Left ventricle myocardium inferior (tissue), 1 donor: ENCODE measurements around the gene NRP1. TPM values are rescaled to one million over a fixed set of nuclear protein-coding genes. Genes with fewer than 3 reads are reported as not detected.
"Not testable (repeated sequence)": the region's sequence is repeated elsewhere in the genome, so short reads cannot be mapped to it uniquely, and the experiment has no call there.

Source experiments
- DNase-seq: peaks from one replicate; pipeline ENCODE4 v3.0.0-alpha.2; 2020
- H3K27ac ChIP-seq: fragments of 200-600 bp; replicated peaks from 2 replicates; pipeline ENCODE4 v1.8.0; 2021
- H3K27me3 ChIP-seq: fragments of 200-600 bp; 2 replicates; pipeline ENCODE4 v1.8.0; 2021; ENCODE audit warnings: low read depth
- H3K36me3 ChIP-seq: fragments of 200-600 bp; 2 replicates; pipeline ENCODE4 v1.8.0; 2021
- H3K4me1 ChIP-seq: fragments of 200-600 bp; 2 replicates; pipeline ENCODE4 v1.8.0; 2021
- H3K4me3 ChIP-seq: fragments of 200-600 bp; 2 replicates; pipeline ENCODE4 v1.8.0; 2021; ENCODE audit warnings: mild to moderate bottlenecking, moderate library complexity
- H3K9me3 ChIP-seq: fragments of 200-600 bp; replicated peaks from 2 replicates; pipeline ENCODE4 v1.8.0; 2021
- intact Hi-C: fragments of 100-400 bp; cut with micrococcal nuclease; formaldehyde crosslinking; loops from one replicate; pipeline ENCODE4 v1.11.0; 2022
- total RNA-seq: library from RNA; stranded (reverse); fragmentation: NEBNext Ultra II Directional; extraction: Animal tissue kit (Norgen Biotek cat#: 25700); gene quantifications from one replicate; pipeline ENCODE4 v1.2.1, GENCODE V29; 2021
- TF ChIP-seq, protein P1 (sequence below): fragments of 200-600 bp; IDR thresholded peaks from 2 replicates; pipeline ENCODE4 v1.8.0; 2021; ENCODE audit warnings: antibody characterized with exemption, mild to moderate bottlenecking, borderline replicate concordance
- donor health status: DM: no; HTN: yes; CAD: no; lungs with severe emphysema.

NRP1 gene
- total RNA-seq, 1 donor from 2014 or later, result 168 TPM

DNA sequence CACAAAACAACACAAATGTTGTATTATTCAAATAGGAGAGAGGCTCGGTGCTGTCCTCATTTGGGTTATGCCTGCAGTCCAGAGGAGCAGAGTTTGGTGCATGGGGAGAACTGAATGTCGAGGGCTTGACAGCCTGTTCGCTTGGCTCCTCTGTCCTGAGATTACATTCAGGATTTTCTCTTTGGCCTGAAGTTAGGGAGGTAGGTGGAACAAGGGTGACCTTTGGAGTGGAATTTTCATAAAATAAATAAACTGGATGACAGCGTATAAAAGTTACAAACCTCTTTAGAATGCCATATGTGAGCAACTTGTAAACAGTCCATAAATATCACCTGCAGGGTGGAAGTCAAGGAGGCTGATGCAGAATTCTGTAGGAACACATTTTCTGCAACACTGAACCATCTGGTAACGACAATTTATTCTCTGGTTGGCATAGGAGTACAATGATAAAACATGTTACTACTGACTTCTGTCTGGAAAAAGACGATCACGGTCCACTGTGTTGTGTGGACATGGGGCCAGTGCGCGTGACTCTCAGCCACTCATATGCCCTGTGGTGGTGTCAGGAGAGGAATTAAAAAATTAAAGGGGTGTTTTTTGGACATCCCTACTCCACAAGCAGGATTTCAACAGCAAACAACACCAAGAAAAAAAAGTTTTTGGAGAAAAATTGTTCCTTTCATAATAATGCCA lies 33.2 kb downstream of the NRP1 start:
- H3K4me1 ChIP-seq, result peaks cover 100% of the 10 kb centered on the region
- TF ChIP-seq, protein P1, sequence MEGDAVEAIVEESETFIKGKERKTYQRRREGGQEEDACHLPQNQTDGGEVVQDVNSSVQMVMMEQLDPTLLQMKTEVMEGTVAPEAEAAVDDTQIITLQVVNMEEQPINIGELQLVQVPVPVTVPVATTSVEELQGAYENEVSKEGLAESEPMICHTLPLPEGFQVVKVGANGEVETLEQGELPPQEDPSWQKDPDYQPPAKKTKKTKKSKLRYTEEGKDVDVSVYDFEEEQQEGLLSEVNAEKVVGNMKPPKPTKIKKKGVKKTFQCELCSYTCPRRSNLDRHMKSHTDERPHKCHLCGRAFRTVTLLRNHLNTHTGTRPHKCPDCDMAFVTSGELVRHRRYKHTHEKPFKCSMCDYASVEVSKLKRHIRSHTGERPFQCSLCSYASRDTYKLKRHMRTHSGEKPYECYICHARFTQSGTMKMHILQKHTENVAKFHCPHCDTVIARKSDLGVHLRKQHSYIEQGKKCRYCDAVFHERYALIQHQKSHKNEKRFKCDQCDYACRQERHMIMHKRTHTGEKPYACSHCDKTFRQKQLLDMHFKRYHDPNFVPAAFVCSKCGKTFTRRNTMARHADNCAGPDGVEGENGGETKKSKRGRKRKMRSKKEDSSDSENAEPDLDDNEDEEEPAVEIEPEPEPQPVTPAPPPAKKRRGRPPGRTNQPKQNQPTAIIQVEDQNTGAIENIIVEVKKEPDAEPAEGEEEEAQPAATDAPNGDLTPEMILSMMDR, result no peak
- intact Hi-C loops, result no loop called here
- no peaks in the 10 kb centered on the region for H3K9me3 ChIP-seq
- H3K36me3 ChIP-seq, result peaks cover 19% of the 10 kb centered on the region
- no peaks in the 10 kb centered on the region for H3K27me3 ChIP-seq
- H3K4me3 ChIP-seq, result no peak overlapping the region
- H3K27ac ChIP-seq, result peak overlapping the region; percentile 83
- DNase-seq, result no peak

DNA sequence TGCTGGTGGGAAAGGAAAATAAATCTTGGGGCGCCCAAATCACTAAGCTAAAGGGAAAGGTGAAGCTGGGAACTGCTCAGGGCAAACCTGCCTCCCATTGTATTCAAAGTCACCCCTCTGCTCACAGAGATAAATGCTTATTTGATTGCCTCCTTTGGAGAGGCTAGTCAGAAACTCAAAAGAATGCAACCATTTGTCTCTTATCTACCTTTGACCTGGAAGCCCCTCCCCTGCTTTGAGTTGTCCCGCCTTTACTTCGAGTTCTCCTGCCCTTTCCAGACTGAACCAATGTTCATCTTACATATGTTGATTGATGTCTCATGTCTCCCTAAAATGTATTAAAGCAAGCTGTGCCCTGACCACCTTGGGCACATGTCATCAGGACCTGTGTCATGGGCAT lies 33.9 kb downstream of the NRP1 start:
- Histone ChIP-seq H3K36me3 (peaks cover 19% of the 10 kb centered on the region), H3K4me1 (peaks cover 100% of the 10 kb centered on the region), H3K27ac (peak overlapping the region; percentile 83)

DNA sequence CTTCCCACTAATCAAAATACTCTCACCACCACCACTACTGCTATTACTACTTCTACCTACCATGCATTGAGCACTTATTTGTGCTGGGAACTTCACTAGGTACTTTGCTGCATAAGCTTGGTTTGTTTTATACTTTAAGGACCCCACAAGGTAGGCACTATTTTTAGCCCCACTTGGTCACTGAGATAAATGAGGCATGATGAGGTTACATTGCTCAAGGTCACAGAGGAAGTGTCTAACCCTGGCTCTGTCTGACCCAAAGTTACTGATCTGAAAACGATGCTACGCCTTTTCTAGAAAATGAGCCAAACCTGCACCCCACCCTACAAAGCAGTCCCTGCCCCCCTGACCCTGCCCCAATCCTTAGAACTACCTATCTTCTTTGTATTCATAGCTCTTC lies 35.6 kb downstream of the NRP1 start:
- TF ChIP-seq, protein P1, result no peak
- Histone ChIP-seq H3K36me3 (peaks cover 20% of the 10 kb centered on the region), H3K27ac (peak overlapping the region; percentile 83), H3K4me1 (peaks cover 100% of the 10 kb centered on the region), H3K4me3 (peak overlapping the region; percentile 16), H3K9me3 (no peaks in the 10 kb centered on the region), H3K27me3 (no peaks in the 10 kb centered on the region)
- intact Hi-C loops, result no loop called here
- no peak for DNase-seq

More for the DNA sequence above, 33.9 kb downstream of the NRP1 start:
- H3K27me3 ChIP-seq, intact Hi-C loops, H3K9me3 ChIP-seq, DNase-seq, H3K4me3 ChIP-seq: not testable (repeated sequence)

DNA sequence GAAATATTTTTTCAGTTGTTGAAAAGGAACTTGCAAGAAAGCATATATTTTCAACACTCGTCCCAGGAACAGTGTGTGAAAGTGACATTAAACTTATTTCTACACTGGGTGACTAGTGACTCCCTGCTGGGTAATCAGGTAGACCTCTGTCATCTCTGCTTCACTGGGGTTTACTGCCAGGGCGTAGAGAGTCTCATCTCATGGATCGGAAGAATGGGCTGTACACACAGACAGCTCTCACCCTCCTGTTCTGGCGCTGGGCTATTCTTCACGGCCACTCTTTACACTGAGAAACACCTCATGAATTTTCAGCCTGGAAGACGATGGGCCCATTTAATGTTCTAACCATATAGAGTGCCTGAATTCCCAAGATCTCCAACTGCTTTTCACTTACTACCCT lies 36.4 kb downstream of the NRP1 start:
- peaks cover 20% of the 10 kb centered on the region for H3K36me3 ChIP-seq
- H3K4me1 ChIP-seq, result peaks cover 100% of the 10 kb centered on the region
- intact Hi-C loops, result no loop called here
- DNase-seq, result no peak
- TF ChIP-seq, protein P1, result no peak
- no peaks in the 10 kb centered on the region for H3K9me3 ChIP-seq
- peak overlapping the region; percentile 83 for H3K27ac ChIP-seq
- H3K27me3 ChIP-seq, result no peaks in the 10 kb centered on the region
- peak overlapping the region; percentile 10 for H3K4me3 ChIP-seq

DNA sequence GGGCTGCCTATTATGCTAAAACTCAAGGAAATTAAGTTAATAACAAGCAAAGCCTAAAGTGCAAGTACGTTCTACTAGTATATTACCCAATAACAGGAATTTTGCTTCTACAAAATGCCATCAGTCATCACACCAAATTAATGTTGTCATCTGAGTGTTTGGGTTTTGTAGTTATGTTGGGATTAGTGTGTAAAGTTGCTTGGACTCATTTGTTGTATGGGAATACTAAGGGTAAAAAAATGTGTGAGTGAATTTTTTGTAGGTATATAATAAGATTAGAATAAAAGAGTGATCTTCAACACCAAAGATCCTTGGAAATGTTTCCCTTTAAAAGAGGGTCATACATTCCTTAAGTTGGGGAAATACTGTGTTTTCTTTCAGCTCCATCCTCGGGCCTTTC lies 38.6 kb downstream of the NRP1 start:
- DNase-seq, result no peak
- Histone ChIP-seq H3K9me3 (no peaks in the 10 kb centered on the region), H3K36me3 (peaks cover 15% of the 10 kb centered on the region), H3K27ac (peak overlapping the region; percentile 83), H3K4me3 (no peak overlapping the region), H3K27me3 (no peaks in the 10 kb centered on the region), H3K4me1 (peaks cover 100% of the 10 kb centered on the region)
- intact Hi-C loops, result no loop called here
- TF ChIP-seq, protein P1, result no peak

DNA sequence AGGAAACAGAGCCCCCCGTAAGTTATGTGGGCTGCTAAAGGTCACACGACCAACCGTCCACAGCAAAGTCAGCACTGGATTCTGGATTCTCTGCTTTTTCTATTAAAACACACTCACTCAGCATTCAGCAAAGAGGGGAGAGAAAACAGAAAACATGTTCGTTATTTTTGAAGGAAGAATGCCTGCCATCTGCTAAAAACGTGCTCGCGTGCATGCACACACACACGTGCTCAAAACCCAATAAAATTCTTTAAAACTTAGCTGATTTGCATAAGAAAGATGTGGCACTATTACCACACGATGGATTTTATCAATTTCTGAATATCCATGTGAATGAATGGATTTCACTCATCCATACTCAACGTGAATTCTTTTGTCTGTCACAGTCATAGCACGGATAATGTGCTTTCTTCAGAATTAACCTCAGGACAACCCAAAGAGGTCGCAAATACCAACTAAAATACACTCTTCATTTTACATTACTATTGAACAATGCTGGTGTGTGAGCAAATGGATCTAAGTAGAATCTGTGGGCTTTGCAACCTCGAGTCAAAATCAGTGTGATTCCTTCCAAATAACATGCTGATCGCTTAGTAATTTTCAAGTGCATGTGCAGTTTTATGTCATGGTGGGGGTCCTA lies 40.8 kb downstream of the NRP1 start:
- no peak for DNase-seq
- Histone ChIP-seq H3K4me1 (peaks cover 100% of the 10 kb centered on the region), H3K9me3 (no peaks in the 10 kb centered on the region), H3K4me3 (peak overlapping the region; percentile 10), H3K27me3 (no peaks in the 10 kb centered on the region), H3K27ac (peak overlapping the region; percentile 67), H3K36me3 (peaks cover 6% of the 10 kb centered on the region)
- TF ChIP-seq, protein P1, result no peak
- intact Hi-C loops, result no loop called here
